CD14-positive monocyte (primary cell): ENCODE data around the gene INSR. TPM values are rescaled to one million over a fixed set of nuclear protein-coding genes. Genes with fewer than 3 reads are reported as not detected.

Source experiments
- DNase-seq, 3 donors: peaks; one replicate each; pipeline ENCODE4 v3.0.0-alpha.2; 2011 to 2022
- H2AFZ ChIP-seq: 2 replicates; pipeline ENCODE4 v1.6.0; 2012; ENCODE audit warnings: mild to moderate bottlenecking, low read depth, low read length, inconsistent platforms; ENCODE audit not compliant: insufficient read depth, poor library complexity, severe bottlenecking
- H3K27ac ChIP-seq, 2 donors: 1 replicate in 1 of 2; 2 replicates in 1 of 2; pipeline ENCODE4 v1.5.1; 2012 to 2013; ENCODE audit warnings: low read length in 2 of 2, control low read depth in 1 of 2, inconsistent platforms in 1 of 2, low read depth in 1 of 2, mild to moderate bottlenecking in 1 of 2
- H3K27me3 ChIP-seq, 2 donors: one replicate each; pipeline versions ENCODE4 v1.6.0 to v1.6.1; 2011 to 2013; ENCODE audit warnings: low read length in 2 of 2; ENCODE audit not compliant: control insufficient read depth in 2 of 2, insufficient read depth in 2 of 2
- H3K36me3 ChIP-seq, 2 donors: replicated peaks in 1 of 2; 1 replicate in 1 of 2; 2 replicates in 1 of 2; pipeline versions ENCODE4 v1.5.1 to v1.6.1; 2012 to 2013; ENCODE audit warnings: low read length in 2 of 2, control low read depth in 1 of 2, inconsistent platforms in 1 of 2, mild to moderate bottlenecking in 1 of 2; ENCODE audit not compliant: insufficient read depth in 2 of 2, control insufficient read depth in 1 of 2
- H3K4me1 ChIP-seq, 2 donors: 1 replicate in 1 of 2; 2 replicates in 1 of 2; pipeline versions ENCODE4 v1.5.1 to v1.6.1; 2012 to 2013; ENCODE audit warnings: low read length in 2 of 2, control low read depth in 1 of 2, inconsistent platforms in 1 of 2, mild to moderate bottlenecking in 1 of 2, moderate library complexity in 1 of 2; ENCODE audit not compliant: insufficient read depth in 2 of 2, control insufficient read depth in 1 of 2
- H3K4me2 ChIP-seq: replicated peaks from 2 replicates; pipeline ENCODE3; 2012; ENCODE audit warnings: low read length, moderate library complexity, mild to moderate bottlenecking; ENCODE audit not compliant: poor library complexity, severe bottlenecking; ENCODE audit errors: extremely low read depth
- H3K4me3 ChIP-seq, 3 experiments: fragments of 200-600 bp in 1 of 3; sonication (generic) in 1 of 3; replicated peaks in 1 of 3; 1 replicate in 2 of 3; 2 replicates in 1 of 3; pipeline ENCODE4 v1.5.1; 2011 to 2013; ENCODE audit warnings: low read length in 3 of 3, mild to moderate bottlenecking in 3 of 3, control low read depth in 2 of 3, low read depth in 2 of 3, inconsistent platforms in 1 of 3, moderate library complexity in 1 of 3
- H3K79me2 ChIP-seq: 2 replicates; pipeline ENCODE4 v1.6.0; 2012; ENCODE audit warnings: mild to moderate bottlenecking, control low read depth, inconsistent platforms, low read length, moderate library complexity; ENCODE audit not compliant: insufficient read depth
- H3K9ac ChIP-seq: 2 replicates; pipeline ENCODE4 v1.6.0; 2017; ENCODE audit warnings: low read length, mild to moderate bottlenecking; ENCODE audit not compliant: insufficient read depth, poor library complexity, severe bottlenecking
- H3K9me3 ChIP-seq, 2 donors: replicated peaks in 1 of 2; 1 replicate in 1 of 2; 2 replicates in 1 of 2; pipeline versions ENCODE4 v1.5.1 to v1.6.1; 2012 to 2013; ENCODE audit warnings: low read length in 2 of 2, control low read depth in 1 of 2; ENCODE audit not compliant: control insufficient read depth in 1 of 2, insufficient read depth in 1 of 2
- H4K20me1 ChIP-seq: 2 replicates; pipeline ENCODE4 v1.6.0; 2012; ENCODE audit warnings: mild to moderate bottlenecking, low read length, control low read depth, moderate library complexity; ENCODE audit not compliant: insufficient read depth
- H3K27ac Mint-ChIP-seq, 7 donors: one replicate each; pipeline ENCODE4 v1.8.0; 2020; ENCODE audit warnings: mild to moderate bottlenecking in 7 of 7, mixed read lengths in 7 of 7, moderate library complexity in 6 of 7, inconsistent platforms in 2 of 7
- H3K27me3 Mint-ChIP-seq, 3 donors: one replicate each; pipeline ENCODE4 v1.8.0; 2021 to 2022; ENCODE audit warnings: low read depth in 3 of 3, mild to moderate bottlenecking in 3 of 3, mixed read lengths in 3 of 3, moderate library complexity in 3 of 3, inconsistent platforms in 1 of 3
- H3K36me3 Mint-ChIP-seq, 2 donors: one replicate each; pipeline ENCODE4 v1.8.0; 2020; ENCODE audit warnings: mixed read lengths in 2 of 2, inconsistent platforms in 1 of 2, mild to moderate bottlenecking in 1 of 2
- H3K4me1 Mint-ChIP-seq: one replicate; pipeline ENCODE4 v1.8.0; 2020; ENCODE audit warnings: mild to moderate bottlenecking, mixed read lengths
- H3K4me3 Mint-ChIP-seq, 2 donors: one replicate each; pipeline ENCODE4 v1.8.0; 2020; ENCODE audit warnings: mild to moderate bottlenecking in 2 of 2, mixed read lengths in 2 of 2, moderate library complexity in 1 of 2
- H3K9me3 Mint-ChIP-seq, 7 donors: one replicate each; pipeline ENCODE4 v1.8.0; 2020 to 2022; ENCODE audit warnings: mixed read lengths in 7 of 7, mild to moderate bottlenecking in 6 of 7, moderate library complexity in 6 of 7, inconsistent platforms in 2 of 7
- CTCF ChIP-seq: fragments of 200-600 bp; IDR thresholded peaks from one replicate; pipeline ENCODE4 v1.8.0; 2022; ENCODE audit warnings: antibody characterized with exemption, mild to moderate bottlenecking
- WGBS: methylation state at CpG from one replicate; pipeline ENCODE4 v1.1.5; 2013; ENCODE audit warnings: missing lambda C conversion rate; ENCODE audit not compliant: insufficient coverage; 5-methylcytosine and 5-hydroxymethylcytosine counted together
- intact Hi-C, 2 donors: fragments of 100-400 bp; cut with micrococcal nuclease; formaldehyde crosslinking; loops; one replicate each; pipeline versions ENCODE4 v1.15.0 to v1.15.1; 2023
- polyA plus RNA-seq, 3 donors: library from polyadenylated mRNA; depleted of rRNA in 1 of 3; unstranded in 2 of 3; stranded (reverse) in 1 of 3; fragments of 300-500 nt in 2 of 3; fragments of >200 nt in 1 of 3; fragmentation: Illumina TruSeq in 2 of 3; gene quantifications; 1 replicate in 2 of 3; 2 replicates in 1 of 3; pipeline ENCODE4 v1.2.3, GENCODE V29; 2012 to 2021

INSR gene
- polyA plus RNA-seq, 3 donors, result 2.9 to 12.4 (median 3.4) TPM

- Mint-ChIP-seq H3K27me3 (no peaks in the 10 kb centered on the region), H3K4me3 (no peak overlapping the region), H3K36me3 (peaks cover 74 to 90% of the 10 kb centered on the region in 2 donors), H3K4me1 (no peaks in the 10 kb centered on the region), H3K27ac (no peak overlapping the region), H3K9me3 (peaks cover 7 to 24% (median 19%) of the 10 kb centered on the region in 7 donors)
- Histone ChIP-seq H3K4me3 (no peak overlapping the region), H3K27me3 (no peaks in the 10 kb centered on the region), H4K20me1 (no peaks in the 10 kb centered on the region), H2AFZ (no peak overlapping the region), H3K79me2 (no peaks in the 10 kb centered on the region), H3K27ac (no peak overlapping the region), H3K9ac (no peak overlapping the region), H3K36me3 (peaks cover 74 to 89% of the 10 kb centered on the region in 2 donors), H3K4me1 (no peaks in the 10 kb centered on the region), H3K4me2 (no peak overlapping the region), H3K9me3 (peaks cover 17 to 18% of the 10 kb centered on the region in 2 donors)
- no peak for DNase-seq
- TF ChIP-seq CTCF, result no peak
- intact Hi-C loops, result no loop called here
- 95% methylated on average over 13 of the region's 16 CpGs for WGBS
Observed at GRCh38 chr19:7122701-7123100, 171.5 kb downstream of the INSR start.

GRCh38 chr19:7120499-7120898 is 173.7 kb downstream of the INSR start:
- H3K4me3 Mint-ChIP-seq, result no peak overlapping the region
- Histone ChIP-seq H3K4me1 (no peaks in the 10 kb centered on the region), H3K27ac (no peak overlapping the region), H3K9ac (no peak overlapping the region), H3K79me2 (no peaks in the 10 kb centered on the region), H2AFZ (no peak overlapping the region), H3K27me3 (no peaks in the 10 kb centered on the region), H3K4me3 (no peak overlapping the region), H4K20me1 (no peaks in the 10 kb centered on the region), H3K36me3 (peaks cover 69 to 89% of the 10 kb centered on the region in 2 donors), H3K4me2 (no peak overlapping the region), H3K9me3 (peaks cover 1 to 2% of the 10 kb centered on the region in 2 donors)
- H3K4me1 Mint-ChIP-seq, result no peaks in the 10 kb centered on the region
- intact Hi-C loops, result no loop called here
- peaks cover 73 to 91% of the 10 kb centered on the region in 2 donors for H3K36me3 Mint-ChIP-seq
- no peak for DNase-seq
- H3K27ac Mint-ChIP-seq, result peak overlapping the region in 1 of 7 donors; percentile 31
- TF ChIP-seq CTCF, result no peak
- 98% methylated on average over 7 of the region's 10 CpGs for WGBS
- H3K27me3 Mint-ChIP-seq, result no peaks in the 10 kb centered on the region
- peaks cover 0 to 6% (median 3%) of the 10 kb centered on the region in 7 donors for H3K9me3 Mint-ChIP-seq
